Liver (tissue), 9 donors: ENCODE data around the gene ARL17B. TPM values are rescaled to one million over a fixed set of nuclear protein-coding genes. Genes with fewer than 3 reads are reported as not detected.
A peak's percentile ranks its signal among the peaks of the same experiment; 100 is the strongest.
"Not testable (repeated sequence)": the region's sequence is repeated elsewhere in the genome, so short reads cannot be mapped to it uniquely, and the experiment has no call there.

Experiments used
- DNase-seq: peaks from one replicate; pipeline ENCODE4 v3.0.0-alpha.2; 2017; ENCODE audit warnings: low spot score
- H3K27ac ChIP-seq, 2 donors: one replicate each; pipeline ENCODE4 v1.7.0; 2013; ENCODE audit warnings: inconsistent platforms in 2 of 2, low read length in 2 of 2, control low read depth in 1 of 2, low read depth in 1 of 2, mild to moderate bottlenecking in 1 of 2
- H3K27me3 ChIP-seq, 4 donors: one replicate each; pipeline versions ENCODE4 v1.6.1 to v1.7.0; 2013; ENCODE audit warnings: low read length in 3 of 4, inconsistent platforms in 1 of 4, mild to moderate bottlenecking in 1 of 4, moderate library complexity in 1 of 4; ENCODE audit not compliant: control insufficient read depth in 4 of 4, insufficient read depth in 4 of 4
- H3K36me3 ChIP-seq, 4 donors: one replicate each; pipeline versions ENCODE4 v1.6.1 to v1.7.0; 2013; ENCODE audit warnings: low read length in 3 of 4, mild to moderate bottlenecking in 3 of 4, low read depth in 1 of 4, moderate library complexity in 1 of 4; ENCODE audit not compliant: control insufficient read depth in 4 of 4, insufficient read depth in 3 of 4
- H3K4me1 ChIP-seq, 4 donors: one replicate each; pipeline versions ENCODE4 v1.6.1 to v1.7.0; 2013; ENCODE audit warnings: low read length in 3 of 4, mild to moderate bottlenecking in 3 of 4, moderate library complexity in 1 of 4; ENCODE audit not compliant: control insufficient read depth in 4 of 4, insufficient read depth in 4 of 4
- H3K4me3 ChIP-seq, 3 donors: one replicate each; pipeline versions ENCODE4 v1.6.1 to v1.7.0; 2013; ENCODE audit warnings: low read length in 3 of 3, control low read depth in 1 of 3, low read depth in 1 of 3, mild to moderate bottlenecking in 1 of 3
- H3K9ac ChIP-seq, 2 donors: one replicate each; pipeline ENCODE4 v1.7.0; 2013; ENCODE audit warnings: low read length in 2 of 2, mild to moderate bottlenecking in 2 of 2, moderate library complexity in 2 of 2, control low read depth in 1 of 2, low read depth in 1 of 2
- H3K9me3 ChIP-seq, 4 donors: one replicate each; pipeline versions ENCODE4 v1.6.1 to v1.7.0; 2013; ENCODE audit warnings: low read length in 3 of 4; ENCODE audit not compliant: control insufficient read depth in 4 of 4
- WGBS: extraction: QIAGEN DNeasy Blood & Tissue Kit; methylation state at CpG from one replicate; pipeline ENCODE4 v1.1.7; 2013; 5-methylcytosine and 5-hydroxymethylcytosine counted together
- polyA plus RNA-seq, 2 donors: library from polyadenylated mRNA; stranded (reverse) in 1 of 2; unstranded in 1 of 2; fragments of 200-250 nt in 1 of 2; fragments of >200 nt in 1 of 2; fragmentation: Nextera tagmentation in 1 of 2; extraction: Ambion mirVana in 1 of 2; gene quantifications; one replicate each; pipeline versions ENCODE4 v1.2.1 to v1.2.3, GENCODE V29; 2013 to 2015
- total RNA-seq, 2 donors: library from RNA; depleted of rRNA; stranded (reverse); fragments of >200 nt; gene quantifications; one replicate each; pipeline ENCODE4 v1.2.3, GENCODE V29; 2014
- TF ChIP-seq, protein P1 (sequence below): IDR thresholded peaks from 2 replicates; pipeline ENCODE4 v1.6.1; 2016; ENCODE audit warnings: antibody characterized with exemption, mild to moderate bottlenecking
- TF ChIP-seq, protein P2 (sequence below): IDR thresholded peaks from 2 replicates; pipeline ENCODE4 v1.6.1; 2016; ENCODE audit warnings: antibody characterized with exemption
- donor health status: healthy.
- donor health status: healthy.
- donor health status: healthy.
- donor health status: healthy.
- donor health status: healthy.

Gene ARL17B
- total and polyA plus RNA-seq, 4 donors, result 1.9 to 8.7 (median 4.8) TPM

GRCh38 chr17:46262271-46262670 lies 99.3 kb downstream of the ARL17B start:
- Histone ChIP-seq H3K27ac (no peak overlapping the region), H3K4me3 (no peak overlapping the region), H3K9ac (no peak overlapping the region), H3K4me1 (peaks cover 0 to 9% (median 3%) of the 10 kb centered on the region in 4 donors), H3K27me3 (no peaks in the 10 kb centered on the region), H3K9me3 (no peaks in the 10 kb centered on the region), H3K36me3 (no peaks in the 10 kb centered on the region)
- TF ChIP-seq, protein P1, sequence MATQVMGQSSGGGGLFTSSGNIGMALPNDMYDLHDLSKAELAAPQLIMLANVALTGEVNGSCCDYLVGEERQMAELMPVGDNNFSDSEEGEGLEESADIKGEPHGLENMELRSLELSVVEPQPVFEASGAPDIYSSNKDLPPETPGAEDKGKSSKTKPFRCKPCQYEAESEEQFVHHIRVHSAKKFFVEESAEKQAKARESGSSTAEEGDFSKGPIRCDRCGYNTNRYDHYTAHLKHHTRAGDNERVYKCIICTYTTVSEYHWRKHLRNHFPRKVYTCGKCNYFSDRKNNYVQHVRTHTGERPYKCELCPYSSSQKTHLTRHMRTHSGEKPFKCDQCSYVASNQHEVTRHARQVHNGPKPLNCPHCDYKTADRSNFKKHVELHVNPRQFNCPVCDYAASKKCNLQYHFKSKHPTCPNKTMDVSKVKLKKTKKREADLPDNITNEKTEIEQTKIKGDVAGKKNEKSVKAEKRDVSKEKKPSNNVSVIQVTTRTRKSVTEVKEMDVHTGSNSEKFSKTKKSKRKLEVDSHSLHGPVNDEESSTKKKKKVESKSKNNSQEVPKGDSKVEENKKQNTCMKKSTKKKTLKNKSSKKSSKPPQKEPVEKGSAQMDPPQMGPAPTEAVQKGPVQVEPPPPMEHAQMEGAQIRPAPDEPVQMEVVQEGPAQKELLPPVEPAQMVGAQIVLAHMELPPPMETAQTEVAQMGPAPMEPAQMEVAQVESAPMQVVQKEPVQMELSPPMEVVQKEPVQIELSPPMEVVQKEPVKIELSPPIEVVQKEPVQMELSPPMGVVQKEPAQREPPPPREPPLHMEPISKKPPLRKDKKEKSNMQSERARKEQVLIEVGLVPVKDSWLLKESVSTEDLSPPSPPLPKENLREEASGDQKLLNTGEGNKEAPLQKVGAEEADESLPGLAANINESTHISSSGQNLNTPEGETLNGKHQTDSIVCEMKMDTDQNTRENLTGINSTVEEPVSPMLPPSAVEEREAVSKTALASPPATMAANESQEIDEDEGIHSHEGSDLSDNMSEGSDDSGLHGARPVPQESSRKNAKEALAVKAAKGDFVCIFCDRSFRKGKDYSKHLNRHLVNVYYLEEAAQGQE, result no peak
- TF ChIP-seq, protein P2, sequence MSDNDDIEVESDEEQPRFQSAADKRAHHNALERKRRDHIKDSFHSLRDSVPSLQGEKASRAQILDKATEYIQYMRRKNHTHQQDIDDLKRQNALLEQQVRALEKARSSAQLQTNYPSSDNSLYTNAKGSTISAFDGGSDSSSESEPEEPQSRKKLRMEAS, result no peak
- WGBS, result 92% methylated on average over 8 of the region's 8 CpGs
- DNase-seq, result no peak

- peak overlapping the region in 2 of 3 donors; percentile 14 to 17 for H3K4me3 ChIP-seq
- H3K27me3 ChIP-seq, H3K9me3 ChIP-seq, H3K9ac ChIP-seq, H3K4me1 ChIP-seq, H3K36me3 ChIP-seq, DNase-seq, H3K27ac ChIP-seq: not testable (repeated sequence)
- WGBS, result 5% methylated on average over 46 of the region's 62 CpGs
Observed at GRCh38 chr17:46259845-46260661, 101.5 kb downstream of the ARL17B start.

GRCh38 chr17:46256369-46256768 lies 105.2 kb downstream of the ARL17B start:
- not testable (repeated sequence) for H3K27me3 ChIP-seq, H3K27ac ChIP-seq, DNase-seq, H3K9me3 ChIP-seq, H3K4me1 ChIP-seq, H3K36me3 ChIP-seq, H3K9ac ChIP-seq, H3K4me3 ChIP-seq
- 97% methylated on average over 1 of the region's 1 CpG for WGBS

DNA sequence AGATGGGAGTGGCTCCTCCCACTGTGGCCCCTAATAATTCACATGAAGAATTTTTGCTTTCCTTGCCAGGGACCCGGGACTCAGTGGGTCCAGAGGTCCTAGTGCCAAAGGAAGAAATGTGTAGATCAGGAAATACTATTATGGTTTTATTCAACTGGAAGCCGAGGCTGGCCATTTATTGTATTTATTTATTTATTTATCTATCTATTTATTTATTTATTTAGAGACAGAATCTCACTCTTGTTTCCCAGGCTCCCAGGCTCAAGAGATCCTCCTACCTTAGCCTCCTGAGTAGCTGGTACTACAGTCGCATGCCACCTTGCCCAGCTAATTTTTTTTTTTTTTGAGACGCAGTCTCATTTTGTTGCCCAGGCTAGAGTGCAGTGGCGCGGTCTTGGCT lies 107.4 kb downstream of the ARL17B start:
- H3K4me3 ChIP-seq, H3K36me3 ChIP-seq, H3K27me3 ChIP-seq, H3K9ac ChIP-seq, H3K9me3 ChIP-seq, DNase-seq, H3K27ac ChIP-seq, H3K4me1 ChIP-seq: not testable (repeated sequence)
- 97% methylated on average over 5 of the region's 6 CpGs for WGBS
